Measurements from ENCODE around the gene COX6B1.

The COX6B1 gene

GRCh38 chr19:35665604-35666003 lies 17.5 kb downstream of the COX6B1 start:
- H3K4me1 ChIP-seq (ENCODE audit: control insufficient read depth, insufficient read depth, low read length) = no peaks in the 10 kb centered on the region
- ChIA-PET POLR2A (interaction anchor here (1.1 to 1.5 kb wide), 2 partner anchors 12 to 17 kb away, joined by 4 to 5 read pairs; partner anchors contain the start of gene COX6B1), CTCF (interaction anchor here (0.6 kb wide), 1 partner anchor 864 kb away, joined by 6 read pairs; no protein-coding TSS in a partner anchor)

GRCh38 chr19:35666251-35666913 lies 18.3 kb downstream of the COX6B1 start, which contains the start of gene UPK1A:
Gene UPK1A (plus strand): TSS chr19:35666517. CDS start chr19:35666813, 296 bp downstream.
- no peaks in the 10 kb centered on the region for H3K9me3 ChIP-seq (ENCODE audit: control insufficient read depth, insufficient read depth, low read depth, low read length)
- no peaks in the 10 kb centered on the region for H3K4me1 ChIP-seq (ENCODE audit: control insufficient read depth, insufficient read depth, low read length)
- peaks cover 1 to 8% of the 10 kb centered on the region in 2 experiments; a peak in 2 of 3 replicates for H3K36me3 ChIP-seq (ENCODE audit: control insufficient read depth in 2 of 2, insufficient read depth in 1 of 2, low read length in 2 of 2)
- H3K27ac ChIP-seq (ENCODE audit: extremely low read depth, low read depth, low read length) = no peak within 1 kb of the TSS
- ChIA-PET CTCF (interaction anchor here (0.8 kb wide), 1 partner anchor 27 kb away, joined by 3 read pairs; no protein-coding TSS in a partner anchor), POLR2A (interaction anchor here (0.7 to 1.5 kb wide), 5 partner anchors 11 to 108 kb away, joined by 3 to 8 read pairs (median 4); partner anchors contain the start of genes COX6B1 and LIN37)
- peak; percentile 68 for TF ChIP-seq KLF1 (tag by site-specific recombination; IDR thresholded peaks at IDR 0.05)
- TF ChIP-seq, protein P1, sequence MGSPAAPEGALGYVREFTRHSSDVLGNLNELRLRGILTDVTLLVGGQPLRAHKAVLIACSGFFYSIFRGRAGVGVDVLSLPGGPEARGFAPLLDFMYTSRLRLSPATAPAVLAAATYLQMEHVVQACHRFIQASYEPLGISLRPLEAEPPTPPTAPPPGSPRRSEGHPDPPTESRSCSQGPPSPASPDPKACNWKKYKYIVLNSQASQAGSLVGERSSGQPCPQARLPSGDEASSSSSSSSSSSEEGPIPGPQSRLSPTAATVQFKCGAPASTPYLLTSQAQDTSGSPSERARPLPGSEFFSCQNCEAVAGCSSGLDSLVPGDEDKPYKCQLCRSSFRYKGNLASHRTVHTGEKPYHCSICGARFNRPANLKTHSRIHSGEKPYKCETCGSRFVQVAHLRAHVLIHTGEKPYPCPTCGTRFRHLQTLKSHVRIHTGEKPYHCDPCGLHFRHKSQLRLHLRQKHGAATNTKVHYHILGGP (tag by site-specific recombination; IDR thresholded peaks at IDR 0.05) = no peak
- TF ChIP-seq ZNF621 (tag by site-specific recombination; IDR thresholded peaks at IDR 0.05) = no peak
- TF ChIP-seq ZNF114 (tag by site-specific recombination; IDR thresholded peaks at IDR 0.05) = no peak
- no peak for TF ChIP-seq ZNF777 (tag by site-specific recombination; IDR thresholded peaks at IDR 0.05; ENCODE audit: borderline replicate concordance)
- no peak for TF ChIP-seq PRDM4 (tag by site-specific recombination; IDR thresholded peaks at IDR 0.05)
- peak; percentile 19; the same call in 1 of the 2 replicates for TF ChIP-seq EGR2 (tag by site-specific recombination; IDR thresholded peaks at IDR 0.05; ENCODE audit: low read depth)
- TF ChIP-seq ZEB2 (tag by site-specific recombination; IDR thresholded peaks at IDR 0.05) = no peak
- TF ChIP-seq GLIS2 (tag by site-specific recombination; IDR thresholded peaks at IDR 0.05) = peak; percentile 13; the same call in 1 of the 2 replicates
- TF ChIP-seq ZBTB7A (tag by site-specific recombination; IDR thresholded peaks at IDR 0.05; ENCODE audit: low read depth) = no peak
- no peak for TF ChIP-seq ZNF785 (tag by site-specific recombination; IDR thresholded peaks at IDR 0.05)
- H3K4me3 ChIP-seq (ENCODE audit: low read depth, low read length) = no peak within 1 kb of the TSS

More at GRCh38 chr19:35665604-35666003, 17.5 kb downstream of the COX6B1 start:
- Histone ChIP-seq H3K9me3 (ENCODE audit: control insufficient read depth, insufficient read depth, low read depth, low read length) (no peaks in the 10 kb centered on the region), H3K36me3 (ENCODE audit: control insufficient read depth in 2 of 2, insufficient read depth in 1 of 2, low read length in 2 of 2) (peaks cover 4 to 8% of the 10 kb centered on the region in 2 experiments; a peak in 2 of 3 replicates), H3K4me3 (ENCODE audit: low read depth, low read length) (no peak overlapping the region), H3K27ac (ENCODE audit: extremely low read depth, low read depth, low read length) (no peak overlapping the region)
- TF ChIP-seq BCL11A (tag by site-specific recombination; IDR thresholded peaks at IDR 0.05; ENCODE audit: low read depth) (no peak), GLIS1 (tag by site-specific recombination; IDR thresholded peaks at IDR 0.05) (peak; percentile 22; the same call in 1 of the 2 replicates), ZNF202 (tag by site-specific recombination; IDR thresholded peaks at IDR 0.05; ENCODE audit: borderline replicate concordance) (no peak), SCRT1 (tag by site-specific recombination; IDR thresholded peaks at IDR 0.05; ENCODE audit: borderline replicate concordance) (peak; percentile 78), SCRT2 (tag by site-specific recombination; IDR thresholded peaks at IDR 0.05) (peak; percentile 49; the same call in 1 of the 2 replicates), ZNF548 (tag by site-specific recombination; IDR thresholded peaks at IDR 0.05) (no peak), ZNF155 (tag by site-specific recombination; IDR thresholded peaks at IDR 0.05) (no peak), ZBTB21 (tag by site-specific recombination; IDR thresholded peaks at IDR 0.05) (no peak), ZNF239 (tag by site-specific recombination; IDR thresholded peaks at IDR 0.05) (no peak)

All from HEK293 (cell line).